ENCODE data around the gene MGST2. TPM values are rescaled to one million over a fixed set of nuclear protein-coding genes. Genes with fewer than 3 reads are reported as not detected.

Gene MGST2
- total and polyA plus RNA-seq, 3 experiments from 2014 or later, result 2.6 to 10.9 (median 4.6) TPM

GRCh38 chr4:139659735-139660424 is 5.7 kb upstream of the MGST2 start:
- no peaks in the 10 kb centered on the region for H3K36me3 Mint-ChIP-seq
- ChIA-PET CTCF (interaction anchor here (4.1 kb wide), 1 partner anchor 13 kb away, joined by 18 read pairs; no protein-coding TSS in a partner anchor), POLR2A (no interaction called here)
- H3K27ac Mint-ChIP-seq, result peak overlapping the region in 2 of 8 donors; percentile 3 to 42
- no peaks in the 10 kb centered on the region for H3K27me3 ChIP-seq (ENCODE audit: insufficient read depth, low read length, poor library complexity, severe bottlenecking)
- no peak overlapping the region for H3K27ac ChIP-seq (ENCODE audit: low read depth, low read length)
- peaks cover 0 to 1% of the 10 kb centered on the region in 2 donors for H3K27me3 Mint-ChIP-seq
- no peaks in the 10 kb centered on the region for H3K36me3 ChIP-seq (ENCODE audit: insufficient read depth, low read length)
- no peak overlapping the region for H3K4me3 Mint-ChIP-seq
- no peak overlapping the region for H3K4me3 ChIP-seq (ENCODE audit: low read length)
- H3K4me1 Mint-ChIP-seq, result peaks cover 18 to 21% (median 18%) of the 10 kb centered on the region in 3 donors
- peaks cover 11% of the 10 kb centered on the region for H3K4me1 ChIP-seq (ENCODE audit: insufficient read depth, low read length)
- DNase-seq, result no peak
- H3K9me3 Mint-ChIP-seq, result no peaks in the 10 kb centered on the region
- no peaks in the 10 kb centered on the region for H3K9me3 ChIP-seq (ENCODE audit: low read length)

GRCh38 chr4:139660568-139661043 is 5.0 kb upstream of the MGST2 start:
- DNase-seq, result no peak
- H3K4me3 ChIP-seq (ENCODE audit: low read length), result no peak overlapping the region
- POLR2A ChIA-PET, result no interaction called here
- H3K27ac ChIP-seq (ENCODE audit: low read depth, low read length), result no peak overlapping the region
- Mint-ChIP-seq H3K4me3 (no peak overlapping the region), H3K36me3 (no peaks in the 10 kb centered on the region), H3K27me3 (peaks cover 0 to 1% of the 10 kb centered on the region in 2 donors), H3K9me3 (no peaks in the 10 kb centered on the region), H3K4me1 (peaks cover 23 to 26% (median 23%) of the 10 kb centered on the region in 3 donors), H3K27ac (peak overlapping the region in 1 of 8 donors; percentile 27)
- no peaks in the 10 kb centered on the region for H3K9me3 ChIP-seq (ENCODE audit: low read length)
- H3K4me1 ChIP-seq (ENCODE audit: insufficient read depth, low read length), result peaks cover 11% of the 10 kb centered on the region
- no peaks in the 10 kb centered on the region for H3K27me3 ChIP-seq (ENCODE audit: insufficient read depth, low read length, poor library complexity, severe bottlenecking)
- CTCF ChIA-PET, result no interaction called here
- no peaks in the 10 kb centered on the region for H3K36me3 ChIP-seq (ENCODE audit: insufficient read depth, low read length)

- Mint-ChIP-seq H3K4me3 (no peak overlapping the region), H3K36me3 (peaks cover 0 to 4% (median 0%) of the 10 kb centered on the region in 3 donors), H3K27me3 (peaks cover 0 to 1% of the 10 kb centered on the region in 2 donors), H3K27ac (no peak overlapping the region), H3K4me1 (peaks cover 13 to 20% (median 18%) of the 10 kb centered on the region in 3 donors), H3K9me3 (no peaks in the 10 kb centered on the region)
- no peaks in the 10 kb centered on the region for H3K36me3 ChIP-seq (ENCODE audit: insufficient read depth, low read length)
- POLR2A ChIA-PET, result no interaction called here
- DNase-seq, result no peak
- no peak overlapping the region for H3K27ac ChIP-seq (ENCODE audit: low read depth, low read length)
- H3K4me1 ChIP-seq (ENCODE audit: insufficient read depth, low read length), result peaks cover 9% of the 10 kb centered on the region
- CTCF ChIA-PET, result interaction anchor here (0.8 to 2.0 kb wide), 2 partner anchors 11 to 13 kb away, joined by 3 to 8 read pairs; no protein-coding TSS in a partner anchor
- no peaks in the 10 kb centered on the region for H3K9me3 ChIP-seq (ENCODE audit: low read length)
- no peak overlapping the region for H3K4me3 ChIP-seq (ENCODE audit: low read length)
- H3K27me3 ChIP-seq (ENCODE audit: insufficient read depth, low read length, poor library complexity, severe bottlenecking), result no peaks in the 10 kb centered on the region
These were observed 2.0 kb upstream of the MGST2 start for GRCh38 chr4:139663561-139664138.

GRCh38 chr4:139664442-139664841 is 1.2 kb upstream of the MGST2 start:
- H3K27ac Mint-ChIP-seq, result no peak overlapping the region
- H3K9me3 Mint-ChIP-seq, result no peaks in the 10 kb centered on the region
- ChIA-PET CTCF (interaction anchor here (1.4 kb wide), 1 partner anchor 11 kb away, joined by 6 read pairs; no protein-coding TSS in a partner anchor), POLR2A (no interaction called here)
- Histone ChIP-seq H3K27me3 (ENCODE audit: insufficient read depth, low read length, poor library complexity, severe bottlenecking) (no peaks in the 10 kb centered on the region), H3K9me3 (ENCODE audit: low read length) (no peaks in the 10 kb centered on the region), H3K36me3 (ENCODE audit: insufficient read depth, low read length) (no peaks in the 10 kb centered on the region), H3K4me3 (ENCODE audit: low read length) (no peak overlapping the region), H3K27ac (ENCODE audit: low read depth, low read length) (no peak overlapping the region), H3K4me1 (ENCODE audit: insufficient read depth, low read length) (peaks cover 9% of the 10 kb centered on the region)
- H3K4me1 Mint-ChIP-seq, result peaks cover 13 to 19% (median 17%) of the 10 kb centered on the region in 3 donors
- no peak for DNase-seq
- peaks cover 0 to 4% (median 0%) of the 10 kb centered on the region in 3 donors for H3K36me3 Mint-ChIP-seq
- H3K27me3 Mint-ChIP-seq, result peaks cover 0 to 1% of the 10 kb centered on the region in 2 donors
- peak overlapping the region in 3 of 7 donors; percentile 4 to 94 (median 51) for H3K4me3 Mint-ChIP-seq

- CTCF ChIA-PET, result interaction anchor here (1.1 to 2.0 kb wide), 3 partner anchors 9 to 12 kb away, joined by 4 to 12 read pairs (median 6); no protein-coding TSS in a partner anchor
- H3K36me3 ChIP-seq (ENCODE audit: insufficient read depth, low read length), result no peaks in the 10 kb centered on the region
- H3K9me3 Mint-ChIP-seq, result no peaks in the 10 kb centered on the region
- no peaks in the 10 kb centered on the region for H3K9me3 ChIP-seq (ENCODE audit: low read length)
- H3K27me3 ChIP-seq (ENCODE audit: insufficient read depth, low read length, poor library complexity, severe bottlenecking), result no peaks in the 10 kb centered on the region
- no peak for DNase-seq
- peaks cover 0 to 4% (median 0%) of the 10 kb centered on the region in 3 donors for H3K36me3 Mint-ChIP-seq
- H3K4me3 Mint-ChIP-seq, result peak overlapping the region; percentile 87 to 99 (median 93)
- peaks cover 9% of the 10 kb centered on the region for H3K4me1 ChIP-seq (ENCODE audit: insufficient read depth, low read length)
- peak overlapping the region; percentile 67 for H3K4me3 ChIP-seq (ENCODE audit: low read length)
- peak overlapping the region in 7 of 8 donors; percentile 53 to 96 (median 90) for H3K27ac Mint-ChIP-seq
- H3K27me3 Mint-ChIP-seq, result peaks cover 0 to 1% of the 10 kb centered on the region in 2 donors
- POLR2A ChIA-PET, result no interaction called here
- peaks cover 13 to 19% (median 17%) of the 10 kb centered on the region in 3 donors for H3K4me1 Mint-ChIP-seq
- peak overlapping the region; percentile 62 for H3K27ac ChIP-seq (ENCODE audit: low read depth, low read length)
These were observed 435 bp upstream of the MGST2 start for GRCh38 chr4:139665079-139665689.

- Histone ChIP-seq H3K4me3 (ENCODE audit: low read length) (peak overlapping the region; percentile 6), H3K4me1 (ENCODE audit: insufficient read depth, low read length) (peaks cover 9% of the 10 kb centered on the region), H3K9me3 (ENCODE audit: low read length) (no peaks in the 10 kb centered on the region), H3K27ac (ENCODE audit: low read depth, low read length) (peak overlapping the region; percentile 62), H3K36me3 (ENCODE audit: insufficient read depth, low read length) (no peaks in the 10 kb centered on the region), H3K27me3 (ENCODE audit: insufficient read depth, low read length, poor library complexity, severe bottlenecking) (no peaks in the 10 kb centered on the region)
- ChIA-PET CTCF (interaction anchor here (2.0 kb wide), 1 partner anchor 10 kb away, joined by 12 read pairs; no protein-coding TSS in a partner anchor), POLR2A (no interaction called here)
- H3K4me3 Mint-ChIP-seq, result peak overlapping the region; percentile 87 to 99 (median 93)
- peaks cover 13 to 19% (median 17%) of the 10 kb centered on the region in 3 donors for H3K4me1 Mint-ChIP-seq
- peaks cover 0 to 4% (median 0%) of the 10 kb centered on the region in 3 donors for H3K36me3 Mint-ChIP-seq
- H3K27me3 Mint-ChIP-seq, result peaks cover 0 to 1% of the 10 kb centered on the region in 2 donors
- H3K27ac Mint-ChIP-seq, result peak overlapping the region in 5 of 8 donors; percentile 3 to 94 (median 90)
- DNase-seq, result no peak
- H3K9me3 Mint-ChIP-seq, result no peaks in the 10 kb centered on the region
These were observed 1.2 kb downstream of the MGST2 start for GRCh38 chr4:139666735-139667281.

GRCh38 chr4:139668036-139668435 is 2.4 kb downstream of the MGST2 start:
- peaks cover 13 to 19% (median 17%) of the 10 kb centered on the region in 3 donors for H3K4me1 Mint-ChIP-seq
- no peaks in the 10 kb centered on the region for H3K9me3 ChIP-seq (ENCODE audit: low read length)
- H3K27ac ChIP-seq (ENCODE audit: low read depth, low read length), result no peak overlapping the region
- no peaks in the 10 kb centered on the region for H3K27me3 ChIP-seq (ENCODE audit: insufficient read depth, low read length, poor library complexity, severe bottlenecking)
- H3K27me3 Mint-ChIP-seq, result peaks cover 0 to 1% of the 10 kb centered on the region in 2 donors
- peaks cover 0 to 4% (median 0%) of the 10 kb centered on the region in 3 donors for H3K36me3 Mint-ChIP-seq
- POLR2A ChIA-PET, result no interaction called here
- H3K4me3 ChIP-seq (ENCODE audit: low read length), result no peak overlapping the region
- CTCF ChIA-PET, result no interaction called here
- peak overlapping the region in 1 of 7 donors; percentile 10 for H3K4me3 Mint-ChIP-seq
- peaks cover 9% of the 10 kb centered on the region for H3K4me1 ChIP-seq (ENCODE audit: insufficient read depth, low read length)
- H3K36me3 ChIP-seq (ENCODE audit: insufficient read depth, low read length), result no peaks in the 10 kb centered on the region
- no peak for DNase-seq
- no peaks in the 10 kb centered on the region for H3K9me3 Mint-ChIP-seq
- no peak overlapping the region for H3K27ac Mint-ChIP-seq

All from CD8-positive, alpha-beta memory T cell (primary cell).